Transverse colon (tissue), 4 donors: ENCODE measurements around the gene MDM2. TPM values are rescaled to one million over a fixed set of nuclear protein-coding genes. Genes with fewer than 3 reads are reported as not detected.

ENCODE experiments used
- DNase-seq: peaks from one replicate; pipeline ENCODE4 v3.0.0-alpha.2; 2019
- H3K27ac ChIP-seq, 4 donors: fragments of 200-600 bp; sonication (generic); 2 replicates each; pipeline ENCODE4 v1.5.1; 2016 to 2018; ENCODE audit warnings: inconsistent platforms in 4 of 4
- H3K27me3 ChIP-seq: fragments of 200-600 bp; sonication (generic); 2 replicates; pipeline ENCODE4 v1.5.1; 2017; ENCODE audit warnings: inconsistent platforms
- H3K36me3 ChIP-seq, 4 donors: fragments of 200-600 bp; sonication (generic); 2 replicates each; pipeline ENCODE4 v1.5.1; 2017 to 2019; ENCODE audit warnings: inconsistent platforms in 4 of 4
- H3K4me1 ChIP-seq, 4 donors: fragments of 200-600 bp; sonication (generic); 2 replicates each; pipeline ENCODE4 v1.5.1; 2017 to 2020; ENCODE audit warnings: inconsistent platforms in 4 of 4
- H3K4me3 ChIP-seq, 4 donors: fragments of 200-600 bp; sonication (generic); 1 replicate in 1 of 4; 2 replicates in 3 of 4; pipeline versions ENCODE4 v1.5.1 to v1.6.1; 2017 to 2019; ENCODE audit warnings: inconsistent platforms in 4 of 4
- H3K9me3 ChIP-seq, 2 donors: fragments of 200-600 bp; sonication (generic); 2 replicates each; pipeline ENCODE4 v1.5.1; 2017 to 2019; ENCODE audit warnings: inconsistent platforms in 2 of 2
- EP300 ChIP-seq: sonication (generic); formaldehyde crosslinking; IDR thresholded peaks from one replicate; pipeline ENCODE4 v1.6.1; 2017; ENCODE audit warnings: antibody characterized with exemption, low read depth
- POLR2A ChIP-seq: fragments of 450-650 bp; IDR thresholded peaks from one replicate; pipeline ENCODE4 v1.6.1; 2016; ENCODE audit warnings: antibody characterized with exemption, mild to moderate bottlenecking, moderate library complexity
- POLR2AphosphoS5 ChIP-seq, 3 donors: sonication (generic); formaldehyde crosslinking; IDR thresholded peaks; one replicate each; pipeline ENCODE4 v1.6.1; 2016; ENCODE audit warnings: antibody characterized with exemption in 3 of 3
- WGBS, 2 donors: methylation state at CpG; one replicate each; pipeline ENCODE4 v1.1.5; 2018; ENCODE audit warnings: low coverage in 1 of 2; 5-methylcytosine and 5-hydroxymethylcytosine counted together
- in situ Hi-C, 4 donors: fragments of 200-750 bp; cut with MboI; loops; one replicate each; pipeline versions ENCODE4 v1.15.0 to v1.15.1; 2017; ENCODE audit warnings: low sequenced_read_pairs in 3 of 4, low pct_ligation_motif_present in 1 of 4, low pct_unique_long_range_greater_than_20kb in 1 of 4
- intact Hi-C: fragments of 100-400 bp; cut with DNase I; formaldehyde crosslinking; loops from one replicate; pipeline ENCODE4 v1.15.1; 2023; ENCODE audit warnings: low total_unique reads
- total RNA-seq, 4 donors: library from RNA; depleted of rRNA; stranded (reverse); fragments of >200 nt; gene quantifications; one replicate each; pipeline ENCODE4 v1.1.0, GENCODE V29; 2016
- TF ChIP-seq, protein P1 (sequence below), 5 experiments: fragments of 200-600 bp in 3 of 5; fragments of 450-650 bp in 2 of 5; sonication (generic) in 3 of 5; IDR thresholded peaks; 1 replicate in 2 of 5; 2 replicates in 3 of 5; pipeline ENCODE4 v1.5.1; 2016 to 2017; ENCODE audit warnings: antibody characterized with exemption in 5 of 5, inconsistent platforms in 3 of 5, mild to moderate bottlenecking in 2 of 5, moderate library complexity in 1 of 5

Gene MDM2
- total RNA-seq, 4 donors from 2014 or later: 45.7 to 291 (median 220) TPM

DNA sequence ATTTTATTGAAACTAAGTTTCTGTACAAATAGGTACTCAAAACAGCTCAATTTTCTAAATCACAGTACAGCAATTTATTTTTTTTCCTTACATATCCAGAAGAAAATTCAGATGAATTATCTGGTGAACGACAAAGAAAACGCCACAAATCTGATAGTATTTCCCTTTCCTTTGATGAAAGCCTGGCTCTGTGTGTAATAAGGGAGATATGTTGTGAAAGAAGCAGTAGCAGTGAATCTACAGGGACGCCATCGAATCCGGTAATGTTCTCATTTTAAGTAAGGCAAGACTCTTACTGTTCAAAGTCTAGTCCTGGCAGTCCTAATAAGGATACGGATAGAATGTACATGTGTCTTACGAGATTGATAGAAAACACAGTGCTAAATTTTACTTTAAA lies 20.7 kb downstream of the MDM2 start:
- intact Hi-C loops: no loop called here
- Histone ChIP-seq H3K4me3 (no peak overlapping the region), H3K4me1 (peaks cover 0 to 13% (median 0%) of the 10 kb centered on the region in 4 donors), H3K27me3 (no peaks in the 10 kb centered on the region), H3K27ac (no peak overlapping the region), H3K9me3 (no peaks in the 10 kb centered on the region), H3K36me3 (peaks cover 0 to 55% (median 26%) of the 10 kb centered on the region in 4 donors)
- TF ChIP-seq POLR2AphosphoS5 (IDR thresholded peaks at IDR 0.05) (no peak), EP300 (no peak), POLR2A (no peak)
- TF ChIP-seq, protein P1, sequence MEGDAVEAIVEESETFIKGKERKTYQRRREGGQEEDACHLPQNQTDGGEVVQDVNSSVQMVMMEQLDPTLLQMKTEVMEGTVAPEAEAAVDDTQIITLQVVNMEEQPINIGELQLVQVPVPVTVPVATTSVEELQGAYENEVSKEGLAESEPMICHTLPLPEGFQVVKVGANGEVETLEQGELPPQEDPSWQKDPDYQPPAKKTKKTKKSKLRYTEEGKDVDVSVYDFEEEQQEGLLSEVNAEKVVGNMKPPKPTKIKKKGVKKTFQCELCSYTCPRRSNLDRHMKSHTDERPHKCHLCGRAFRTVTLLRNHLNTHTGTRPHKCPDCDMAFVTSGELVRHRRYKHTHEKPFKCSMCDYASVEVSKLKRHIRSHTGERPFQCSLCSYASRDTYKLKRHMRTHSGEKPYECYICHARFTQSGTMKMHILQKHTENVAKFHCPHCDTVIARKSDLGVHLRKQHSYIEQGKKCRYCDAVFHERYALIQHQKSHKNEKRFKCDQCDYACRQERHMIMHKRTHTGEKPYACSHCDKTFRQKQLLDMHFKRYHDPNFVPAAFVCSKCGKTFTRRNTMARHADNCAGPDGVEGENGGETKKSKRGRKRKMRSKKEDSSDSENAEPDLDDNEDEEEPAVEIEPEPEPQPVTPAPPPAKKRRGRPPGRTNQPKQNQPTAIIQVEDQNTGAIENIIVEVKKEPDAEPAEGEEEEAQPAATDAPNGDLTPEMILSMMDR (IDR thresholded peaks at IDR 0.05): no peak
- 90 to 92% methylated on average over 7 of the region's 7 CpGs for WGBS, 2 donors
- DNase-seq: no peak
- in situ Hi-C loops: no loop called here

DNA sequence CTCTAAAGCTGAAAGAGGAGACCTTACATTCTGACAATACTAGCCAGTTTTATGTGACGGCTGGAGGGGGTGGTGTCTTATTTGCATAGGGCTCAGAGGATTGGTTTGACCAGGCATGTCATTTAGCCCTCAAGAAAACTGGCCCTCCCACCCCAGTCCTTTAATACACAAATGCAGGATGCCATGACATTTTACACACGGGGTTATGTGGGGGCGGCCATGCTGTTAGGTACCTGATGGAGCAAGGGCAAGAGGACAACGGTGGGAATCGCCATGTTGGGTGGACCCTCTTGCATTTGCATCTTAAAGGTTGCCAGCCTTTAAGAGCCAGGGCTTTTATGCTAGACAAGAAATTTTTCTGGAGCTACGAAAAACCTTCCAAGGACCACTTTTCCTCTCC lies 23.3 kb downstream of the MDM2 start:
- DNase-seq: no peak
- no peaks in the 10 kb centered on the region for H3K27me3 ChIP-seq
- intact Hi-C loops (no loop called here), in situ Hi-C loops (no loop called here)
- 91 to 96% methylated on average over 5 to 6 of the region's 6 CpGs for WGBS, 2 donors
- H3K4me1 ChIP-seq: peaks cover 0 to 13% (median 0%) of the 10 kb centered on the region in 4 donors
- no peak overlapping the region for H3K4me3 ChIP-seq
- no peak overlapping the region for H3K27ac ChIP-seq
- TF ChIP-seq POLR2AphosphoS5 (IDR thresholded peaks at IDR 0.05) (no peak), POLR2A (no peak)
- TF ChIP-seq, protein P1 (IDR thresholded peaks at IDR 0.05): no peak
- H3K36me3 ChIP-seq: peaks cover 0 to 40% (median 18%) of the 10 kb centered on the region in 4 donors
- no peaks in the 10 kb centered on the region for H3K9me3 ChIP-seq

DNA sequence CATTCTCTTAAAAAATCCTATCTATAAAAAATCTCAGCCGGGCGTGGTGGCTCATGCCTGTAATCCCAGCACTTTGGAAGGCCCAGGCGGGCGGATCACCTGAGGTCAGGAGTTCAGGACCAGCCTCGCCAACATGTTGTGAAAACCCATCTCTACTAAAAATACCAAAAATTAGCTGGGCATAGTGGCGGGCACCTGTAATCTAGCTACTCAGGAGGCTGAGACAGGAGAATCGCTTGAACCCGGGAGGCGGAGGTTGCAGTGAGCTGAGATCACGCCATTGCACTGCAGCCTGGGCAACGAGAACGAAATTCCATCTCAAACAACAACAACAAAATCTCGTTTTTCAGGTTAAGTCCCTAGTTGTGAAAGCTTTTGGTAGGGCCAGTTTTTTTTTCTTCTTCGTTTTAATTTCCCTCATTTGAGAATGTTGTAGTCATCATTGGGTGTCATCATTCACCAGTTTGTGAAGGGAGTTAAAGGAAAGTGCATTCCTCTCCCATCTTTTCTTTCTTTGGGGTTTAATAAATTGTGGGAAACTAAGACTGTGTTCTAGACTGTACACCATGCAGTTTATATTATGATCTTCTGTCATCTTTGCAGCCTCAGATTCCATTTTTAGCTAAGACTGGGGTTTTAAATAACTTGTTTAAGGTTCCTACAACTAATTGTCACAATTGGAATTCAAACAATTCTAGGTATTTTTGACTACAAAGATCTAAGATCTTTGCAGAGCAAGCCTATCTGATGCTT lies 23.9 kb downstream of the MDM2 start:
- TF ChIP-seq POLR2A: no peak
- TF ChIP-seq EP300: no peak
- TF ChIP-seq, protein P1 (IDR thresholded peaks at IDR 0.05): no peak
- TF ChIP-seq POLR2AphosphoS5 (IDR thresholded peaks at IDR 0.05): no peak
- DNase-seq: no peak
- H3K9me3 ChIP-seq: no peaks in the 10 kb centered on the region
- H3K27me3 ChIP-seq: no peaks in the 10 kb centered on the region
- H3K4me1 ChIP-seq: peaks cover 0 to 13% (median 0%) of the 10 kb centered on the region in 4 donors
- H3K4me3 ChIP-seq: no peak overlapping the region
- no peak overlapping the region for H3K27ac ChIP-seq
- 92 to 98% methylated on average over 6 to 14 of the region's 14 CpGs for WGBS, 2 donors
- intact Hi-C loops: no loop called here
- in situ Hi-C loops: no loop called here
- peaks cover 0 to 41% (median 19%) of the 10 kb centered on the region in 4 donors for H3K36me3 ChIP-seq

DNA sequence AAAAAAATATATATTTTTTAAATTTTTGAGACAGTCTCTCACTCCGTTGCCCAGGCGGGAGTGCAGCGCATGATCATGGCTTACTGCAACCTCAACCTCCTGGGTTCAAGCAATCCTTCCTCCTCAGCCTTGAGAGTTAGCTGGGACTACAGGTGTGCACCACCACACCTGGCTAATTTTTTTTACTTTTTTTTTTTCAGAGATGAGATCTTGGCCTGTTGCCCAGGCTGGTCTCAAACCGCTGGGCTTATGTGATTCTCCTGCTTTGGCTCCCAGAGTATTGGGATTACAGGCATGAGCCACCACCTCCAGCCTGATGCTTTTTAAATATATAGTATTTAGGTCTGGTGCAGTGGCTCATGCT lies 24.5 kb downstream of the MDM2 start:
- DNase-seq: no peak
- Histone ChIP-seq H3K27ac (no peak overlapping the region), H3K36me3 (peaks cover 0 to 43% (median 21%) of the 10 kb centered on the region in 4 donors), H3K4me1 (peaks cover 0 to 13% (median 0%) of the 10 kb centered on the region in 4 donors), H3K9me3 (no peaks in the 10 kb centered on the region), H3K4me3 (no peak overlapping the region), H3K27me3 (no peaks in the 10 kb centered on the region)
- in situ Hi-C loops (no loop called here), intact Hi-C loops (no loop called here)
- TF ChIP-seq, protein P1 (IDR thresholded peaks at IDR 0.05): no peak
- TF ChIP-seq EP300: no peak
- TF ChIP-seq POLR2A: no peak
- no peak for TF ChIP-seq POLR2AphosphoS5 (IDR thresholded peaks at IDR 0.05)
- 86 to 97% methylated on average over 3 to 4 of the region's 4 CpGs for WGBS, 2 donors
